ENCODE data around the gene ZNF565.
"Not testable (repeated sequence)": the region's sequence is repeated elsewhere in the genome, so short reads cannot be mapped to it uniquely, and the experiment has no call there.

ZNF565 gene

DNA sequence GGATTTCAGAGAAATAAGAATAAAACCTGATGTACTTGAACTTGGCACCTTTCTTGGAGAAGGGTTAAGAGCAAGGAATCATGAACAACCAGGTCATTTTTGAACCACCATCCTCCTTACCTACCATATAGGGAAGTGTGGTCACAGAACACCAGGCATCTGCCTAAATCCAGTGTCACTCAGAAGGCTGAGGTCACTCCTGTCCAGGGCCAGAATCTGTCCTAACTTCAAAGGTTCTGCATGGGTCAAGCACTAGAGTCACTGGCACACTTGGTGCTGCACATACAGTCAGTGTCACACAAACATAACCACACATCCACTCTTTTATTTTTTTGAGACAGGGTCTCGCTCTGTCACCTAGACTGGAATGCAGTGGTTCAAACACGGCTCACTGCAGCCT is 1.6 kb downstream of the ZNF565 start:
- DNase-seq (ENCODE audit: low read depth in 3 of 3): no peak

GRCh38 chr19:36210497-36210896 is 4.0 kb downstream of the ZNF565 start:
- no peak for DNase-seq (ENCODE audit: low read depth in 3 of 3)

DNA sequence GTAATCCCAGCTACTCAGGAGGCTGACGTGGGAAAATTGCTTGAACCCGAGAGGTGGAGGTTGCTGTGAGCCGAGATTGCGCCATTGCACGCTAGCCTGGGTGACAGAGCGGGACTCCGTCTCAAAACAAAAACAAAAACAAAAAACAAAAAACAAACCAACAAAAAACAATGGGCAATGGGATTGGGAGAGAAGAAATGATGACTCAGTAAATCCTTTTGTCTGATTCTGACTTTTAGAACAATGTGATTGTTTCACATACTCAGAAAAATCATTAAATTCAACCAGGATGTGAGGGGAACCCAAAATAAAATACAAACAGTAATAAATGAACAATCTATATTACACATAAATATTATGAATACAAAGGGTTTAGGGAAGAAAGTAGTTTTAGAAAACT is 5.1 kb downstream of the ZNF565 start:
- no peak for DNase-seq (ENCODE audit: low read depth in 3 of 3)

DNA sequence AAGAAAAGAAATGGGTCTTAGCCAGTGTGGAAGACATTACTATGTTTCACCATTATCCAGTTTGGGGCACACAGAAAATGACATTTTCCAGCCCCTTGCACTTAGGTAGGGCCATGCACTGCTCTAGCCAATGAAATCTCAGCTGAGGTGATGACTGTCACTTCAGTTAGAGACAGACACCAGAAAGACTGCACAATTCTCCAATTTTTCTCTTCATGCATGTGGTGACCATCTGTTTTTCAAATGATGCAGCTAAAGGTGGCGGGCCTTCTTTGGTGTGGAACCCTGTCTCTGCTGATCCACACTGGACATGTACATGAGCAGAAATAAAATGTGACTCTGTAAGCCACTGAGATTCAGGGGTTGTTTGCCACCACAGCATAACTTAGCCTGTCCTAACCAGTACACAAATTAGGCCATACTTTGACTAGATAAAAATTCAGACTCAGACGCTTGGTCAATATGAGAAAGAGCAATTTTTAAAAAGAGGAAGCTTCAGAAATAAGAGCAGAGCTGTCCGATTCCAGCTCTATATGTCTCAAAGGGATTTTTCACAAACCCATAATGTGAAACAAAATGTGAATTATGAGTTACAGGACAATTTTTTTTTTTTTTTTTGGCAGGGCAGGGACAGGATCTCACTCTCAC is 6.7 kb downstream of the ZNF565 start:
- no peak for DNase-seq (ENCODE audit: low read depth in 3 of 3)

DNA sequence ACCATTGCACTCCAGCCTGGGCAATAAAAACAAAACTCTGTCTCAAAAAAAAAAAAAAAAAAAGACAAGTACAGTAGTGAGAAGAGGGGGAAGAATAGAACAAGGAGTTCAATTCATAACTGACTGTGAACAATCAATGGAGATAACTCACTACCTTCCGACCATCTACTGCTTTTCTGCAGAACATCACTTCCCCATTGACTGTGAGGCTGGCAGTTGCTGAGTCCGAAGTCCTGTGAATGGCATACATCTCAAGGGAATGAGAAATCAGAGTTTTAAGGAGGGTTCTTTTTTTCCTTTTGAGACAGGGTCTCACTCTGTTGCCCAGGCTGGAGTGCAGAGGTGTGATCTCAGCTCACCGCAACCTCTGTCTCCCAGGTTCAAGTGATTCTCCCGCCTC is 11.2 kb downstream of the ZNF565 start:
- no peak for DNase-seq (ENCODE audit: low read depth in 3 of 3)

DNA sequence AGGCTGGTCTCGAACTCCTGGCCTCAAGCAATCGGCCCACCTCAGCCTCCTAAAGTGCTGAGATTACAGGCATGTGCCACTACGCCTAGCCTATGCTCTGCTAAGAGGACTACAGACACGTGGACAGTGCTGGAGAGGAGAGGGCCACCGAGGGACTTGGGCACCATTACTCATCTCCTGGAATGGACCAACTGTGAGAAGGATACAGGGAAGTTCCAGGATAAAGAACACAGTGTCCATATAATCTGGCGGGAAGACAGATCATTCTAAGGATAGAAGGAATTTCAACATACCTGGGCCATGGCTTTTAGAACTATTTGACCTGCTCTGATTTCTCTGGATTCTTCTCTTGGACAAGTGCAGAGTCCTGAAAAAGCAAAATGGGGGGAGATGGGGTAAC is 12.8 kb downstream of the ZNF565 start:
- DNase-seq (ENCODE audit: low read depth in 3 of 3): no peak

GRCh38 chr19:36198119-36198518 is 16.3 kb downstream of the ZNF565 start:
- no peak for DNase-seq (ENCODE audit: low read depth in 3 of 3)

- no peak for DNase-seq (ENCODE audit: low read depth in 3 of 3)
These were observed 18.2 kb downstream of the ZNF565 start for GRCh38 chr19:36196249-36196648.

- DNase-seq (ENCODE audit: low read depth in 3 of 3): not testable (repeated sequence)
These were observed 27.7 kb downstream of the ZNF565 start for GRCh38 chr19:36186722-36187121.

DNA sequence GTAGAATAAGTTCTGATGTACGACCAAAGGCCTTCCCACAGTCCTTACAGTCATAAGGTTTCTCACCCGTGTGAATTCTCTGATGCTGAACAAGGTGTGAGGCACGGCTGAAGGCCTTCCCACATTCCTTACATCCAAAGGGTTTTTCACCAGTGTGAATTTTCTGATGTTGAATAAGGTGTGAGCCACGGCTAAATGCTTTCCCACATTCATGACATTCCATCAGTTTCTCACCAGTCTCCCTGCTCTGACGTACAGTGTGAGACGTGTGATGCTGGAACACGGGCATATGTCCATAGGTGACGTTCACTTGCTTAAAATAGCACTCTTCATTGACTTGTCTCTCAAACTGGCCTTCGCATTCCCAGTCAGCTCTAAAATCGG is 31.2 kb downstream of the ZNF565 start:
- DNase-seq (ENCODE audit: low read depth in 3 of 3): no peak

- DNase-seq (ENCODE audit: low read depth in 3 of 3): no peak
These were observed 31.7 kb downstream of the ZNF565 start for GRCh38 chr19:36182612-36183244.

DNA sequence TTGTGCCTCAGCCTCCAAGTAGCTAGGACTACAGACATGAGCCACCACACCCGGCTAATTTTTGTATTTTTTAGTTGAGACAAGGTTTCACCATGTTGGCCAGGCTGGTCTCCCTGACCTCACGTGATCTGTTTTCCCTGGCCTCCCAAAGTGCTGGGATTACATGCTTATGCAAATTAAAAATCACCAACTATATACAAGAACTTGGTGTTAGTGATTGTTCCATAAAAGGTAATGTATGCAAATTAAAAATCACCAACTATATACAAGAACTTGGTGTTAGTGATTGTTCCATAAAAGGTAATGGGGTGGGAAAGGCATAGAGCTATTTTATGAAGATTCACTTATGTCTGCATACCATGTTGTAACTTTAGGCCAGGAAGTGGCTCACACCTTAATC is 35.4 kb downstream of the ZNF565 start:
- DNase-seq (ENCODE audit: low read depth in 3 of 3): not testable (repeated sequence)

GRCh38 chr19:36173846-36174245 is 40.6 kb downstream of the ZNF565 start:
- DNase-seq (ENCODE audit: low read depth in 3 of 3): not testable (repeated sequence)

- DNase-seq (ENCODE audit: low read depth in 3 of 3): no peak
These were observed 41.6 kb downstream of the ZNF565 start for GRCh38 chr19:36172852-36173251.

DNA sequence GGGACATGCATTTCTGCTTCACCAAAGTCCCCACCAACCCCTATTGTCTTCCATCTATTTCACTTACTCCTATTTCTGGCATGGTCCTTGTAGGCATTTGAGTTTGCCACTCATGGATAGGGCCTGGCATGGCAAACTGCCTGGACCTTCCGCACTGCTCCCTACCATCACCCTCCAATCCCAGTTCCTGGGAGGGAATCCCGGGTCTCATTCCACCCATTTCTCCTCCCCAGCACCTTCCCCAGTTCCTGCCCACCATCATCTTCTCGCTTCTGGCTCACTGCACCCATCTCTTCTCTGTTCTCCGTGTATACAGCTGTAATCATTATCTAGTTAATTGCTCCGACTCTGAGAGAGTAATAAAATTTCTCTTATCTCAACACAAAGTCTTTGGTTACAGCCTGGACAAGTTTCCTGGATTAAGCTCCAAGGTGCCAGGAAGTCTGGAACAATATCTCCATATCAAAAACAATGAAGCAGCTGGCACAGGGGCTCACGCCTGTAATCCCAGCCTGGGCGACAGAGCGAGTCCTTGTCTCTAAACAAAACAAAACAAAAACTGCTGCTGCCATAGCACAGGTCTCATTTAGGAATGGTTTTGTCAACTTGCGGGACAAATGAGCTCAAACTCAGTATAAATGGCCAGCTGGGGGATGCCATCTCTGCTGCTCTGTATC is 45.2 kb downstream of the ZNF565 start:
- DNase-seq (ENCODE audit: low read depth in 3 of 3): no peak

GRCh38 chr19:36163813-36164212 is 50.7 kb downstream of the ZNF565 start:
- no peak for DNase-seq (ENCODE audit: low read depth in 3 of 3)

DNA sequence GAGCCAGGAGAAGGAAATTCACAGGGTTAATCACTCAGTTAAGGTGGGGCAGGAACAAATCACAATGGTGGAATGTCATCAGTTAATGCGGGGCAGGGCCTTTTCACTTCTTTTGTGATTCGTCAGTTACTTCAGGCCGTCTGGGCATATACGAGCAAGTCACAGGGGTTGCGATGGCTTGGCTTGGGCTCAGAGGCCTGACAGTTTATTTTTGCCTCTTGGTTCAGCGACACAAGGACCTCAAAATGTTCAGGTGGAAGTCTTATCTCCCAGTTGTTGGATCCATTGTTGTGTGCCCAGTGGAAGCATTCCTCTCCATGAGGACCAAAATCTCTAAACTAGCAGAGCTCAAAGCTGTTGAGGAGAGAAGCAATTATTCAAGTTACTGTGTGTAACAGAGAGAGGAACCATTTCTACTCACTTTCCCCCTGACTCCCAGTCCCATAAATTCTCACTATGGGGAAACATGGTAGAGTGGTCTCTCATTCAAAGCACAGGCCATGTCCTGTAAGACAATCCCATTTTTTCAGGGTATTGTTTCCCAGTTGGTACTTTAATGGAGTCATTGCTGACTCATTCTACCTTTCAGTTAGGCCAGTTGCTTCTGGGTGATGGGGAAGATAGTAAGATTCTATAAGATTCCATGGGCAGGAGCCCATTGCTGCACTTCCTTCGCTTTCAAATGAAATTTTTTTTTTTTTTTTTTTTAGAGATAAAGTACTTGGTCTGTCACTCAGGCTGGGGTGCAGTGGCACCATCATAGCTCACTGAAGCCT is 53.5 kb downstream of the ZNF565 start:
- no peak for DNase-seq (ENCODE audit: low read depth in 3 of 3)

DNA sequence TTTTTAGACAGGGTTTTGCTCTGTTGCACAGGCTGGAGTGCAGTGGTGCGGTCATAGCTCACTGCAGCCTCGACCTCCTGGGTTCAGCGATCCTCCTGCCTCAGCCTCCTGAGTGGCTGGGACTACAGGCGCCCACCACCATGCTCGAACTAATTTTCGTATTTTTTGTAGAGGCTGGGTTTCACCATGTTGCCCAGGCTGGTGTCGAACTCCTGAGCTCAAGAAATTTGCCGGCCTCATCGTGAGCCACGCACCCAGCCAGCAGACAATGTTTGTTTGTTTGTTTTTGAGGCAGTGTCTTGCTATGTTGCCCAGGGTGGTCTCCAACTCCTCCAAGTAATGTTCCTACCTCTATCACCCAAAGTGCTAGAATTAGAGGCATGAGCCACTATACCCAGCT is 61.3 kb downstream of the ZNF565 start:
- no peak for DNase-seq (ENCODE audit: low read depth in 3 of 3)

- DNase-seq (ENCODE audit: low read depth in 3 of 3): no peak
These were observed 61.9 kb downstream of the ZNF565 start, which contains the start of gene COX7A1 for GRCh38 chr19:36152352-36153091. COX7A1 (minus strand) TSS chr19:36152447; CDS start chr19:36152407, 40 bp downstream.

GRCh38 chr19:36152019-36152351 is 62.5 kb downstream of the ZNF565 start:
- no peak for DNase-seq (ENCODE audit: low read depth in 3 of 3)

DNA sequence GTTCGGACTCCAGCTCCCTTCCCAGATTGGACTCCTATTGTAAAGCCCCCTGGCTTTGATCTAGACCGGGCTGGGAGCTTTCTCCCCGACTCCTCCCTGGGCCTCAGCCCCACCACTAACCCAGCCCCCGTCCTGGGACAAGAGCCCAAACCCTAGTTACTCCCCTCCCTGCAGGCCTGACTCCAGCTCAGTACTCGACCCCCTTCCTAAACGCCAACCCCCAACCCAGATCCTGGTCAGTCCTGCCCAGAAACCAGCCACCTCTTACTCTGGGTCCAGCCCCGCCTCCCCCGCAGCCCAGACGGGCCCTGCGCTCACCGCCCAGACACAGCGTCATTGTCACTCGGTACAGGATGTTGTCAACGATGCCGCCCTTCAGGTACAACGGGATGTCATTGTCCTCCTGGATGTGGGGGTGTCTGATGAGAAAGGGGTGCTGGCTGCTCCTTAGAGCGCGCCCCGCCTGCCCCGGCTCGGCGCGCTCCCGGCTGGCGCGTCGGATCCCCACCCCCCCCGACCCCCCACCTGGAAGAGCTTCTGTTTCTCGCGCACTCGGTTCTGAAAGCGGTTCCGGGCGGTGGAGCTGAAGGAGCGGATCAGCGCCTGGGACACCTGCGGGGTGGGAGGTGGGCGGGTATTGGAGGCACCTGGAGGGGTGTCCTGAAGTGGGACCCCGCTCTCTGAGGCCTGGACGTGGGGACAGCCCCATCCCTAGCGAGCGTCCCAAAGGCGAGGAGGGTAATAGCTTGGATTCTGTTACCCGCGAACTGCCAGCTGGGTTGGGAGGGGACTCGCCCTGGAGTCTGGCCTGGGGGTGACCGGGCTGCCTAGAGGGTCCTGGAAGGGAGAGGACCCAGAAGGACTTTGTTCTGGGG is 63.1 kb downstream of the ZNF565 start:
- no peak for DNase-seq (ENCODE audit: low read depth in 3 of 3)
